Suppressor macrophage treated with lipopolysaccharide for 4 hours (primary cell): Measurements from ENCODE around the gene KCNIP1.
A peak's percentile ranks its signal among the peaks of the same experiment; 100 is the strongest.
"Not testable (repeated sequence)": the region's sequence is repeated elsewhere in the genome, so short reads cannot be mapped to it uniquely, and the experiment has no call there.

Source experiments
- DNase-seq: peaks from one replicate; pipeline ENCODE4 v3.0.0-alpha.2; 2020

Gene KCNIP1

DNA sequence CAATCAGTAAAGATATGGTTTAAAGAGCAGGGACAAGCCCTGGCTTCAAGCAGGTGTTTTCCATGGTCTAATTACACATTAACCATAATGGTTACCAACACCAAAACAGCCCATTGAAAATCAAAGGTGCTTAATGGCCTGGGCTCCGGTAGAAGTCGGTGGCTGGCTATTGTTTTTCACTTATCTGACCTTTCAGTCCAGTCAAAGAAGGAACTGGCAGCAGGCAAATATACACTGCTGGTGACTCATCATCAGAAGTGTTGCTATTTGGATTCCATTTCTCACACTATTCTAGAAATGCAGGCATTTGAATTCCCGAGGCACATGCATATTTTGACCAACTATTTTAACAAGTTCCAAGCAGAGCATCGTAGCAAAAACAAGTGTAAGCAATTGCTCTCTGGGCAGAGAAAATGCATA lies 253.4 kb downstream of the KCNIP1 start:
- peak; percentile 41 for DNase-seq

DNA sequence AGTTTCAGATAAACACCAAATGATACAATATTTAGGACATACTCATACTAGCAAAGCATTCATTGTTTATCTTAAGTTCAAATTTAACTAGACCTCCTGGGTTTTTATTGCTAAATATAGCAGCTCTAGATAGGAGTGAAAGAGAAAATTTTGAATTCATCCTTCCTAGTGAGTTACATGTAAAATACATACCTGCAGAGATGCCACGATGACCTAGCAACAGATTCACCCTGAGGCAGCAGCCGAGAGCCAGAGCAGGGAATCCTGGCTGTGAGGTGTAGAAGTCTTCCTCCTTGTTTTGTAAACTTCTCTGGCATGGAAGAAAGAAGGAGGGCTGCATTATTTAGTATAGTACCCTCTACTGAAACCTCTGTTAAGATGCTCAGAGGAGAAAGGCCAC lies 253.8 kb downstream of the KCNIP1 start:
- DNase-seq, result no peak

DNA sequence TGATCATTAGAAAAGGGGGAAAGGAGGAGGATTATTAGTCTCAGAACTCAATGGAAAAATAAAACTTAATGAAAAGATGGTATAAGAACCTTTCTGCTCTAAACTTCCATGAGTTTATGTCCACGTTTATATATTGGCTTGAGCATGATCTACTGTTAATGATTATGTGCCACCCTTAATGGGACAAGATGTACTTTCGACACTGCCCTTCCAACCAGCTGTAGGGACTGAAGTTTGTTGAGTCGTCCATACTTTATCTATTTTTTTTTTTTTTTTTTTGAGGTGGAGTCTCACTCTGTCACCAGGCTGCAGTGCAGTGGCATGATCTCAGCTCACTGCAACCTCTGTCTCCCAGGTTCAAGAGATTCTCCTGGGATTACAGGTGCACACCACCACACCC lies 254.7 kb downstream of the KCNIP1 start:
- DNase-seq, result no peak

DNA sequence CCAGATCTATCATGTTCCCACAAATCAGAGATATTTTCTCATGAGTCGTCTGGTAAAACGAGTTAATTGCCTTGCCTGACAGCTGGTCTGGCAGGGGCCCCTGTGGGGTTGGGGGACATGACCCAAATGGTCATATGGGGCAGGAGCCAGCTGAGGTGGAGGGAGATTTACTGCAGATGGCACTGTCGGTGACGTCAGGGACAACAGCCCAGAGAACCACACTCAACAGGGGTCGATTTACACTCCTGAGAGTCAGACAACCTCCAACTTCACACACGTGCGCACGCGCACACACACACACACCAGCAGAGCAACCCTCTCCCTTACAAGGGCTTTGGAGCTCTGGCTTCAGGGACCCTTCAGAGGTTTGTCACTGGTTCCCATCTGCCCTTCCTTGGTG lies 256.3 kb downstream of the KCNIP1 start:
- DNase-seq, result no peak

DNA sequence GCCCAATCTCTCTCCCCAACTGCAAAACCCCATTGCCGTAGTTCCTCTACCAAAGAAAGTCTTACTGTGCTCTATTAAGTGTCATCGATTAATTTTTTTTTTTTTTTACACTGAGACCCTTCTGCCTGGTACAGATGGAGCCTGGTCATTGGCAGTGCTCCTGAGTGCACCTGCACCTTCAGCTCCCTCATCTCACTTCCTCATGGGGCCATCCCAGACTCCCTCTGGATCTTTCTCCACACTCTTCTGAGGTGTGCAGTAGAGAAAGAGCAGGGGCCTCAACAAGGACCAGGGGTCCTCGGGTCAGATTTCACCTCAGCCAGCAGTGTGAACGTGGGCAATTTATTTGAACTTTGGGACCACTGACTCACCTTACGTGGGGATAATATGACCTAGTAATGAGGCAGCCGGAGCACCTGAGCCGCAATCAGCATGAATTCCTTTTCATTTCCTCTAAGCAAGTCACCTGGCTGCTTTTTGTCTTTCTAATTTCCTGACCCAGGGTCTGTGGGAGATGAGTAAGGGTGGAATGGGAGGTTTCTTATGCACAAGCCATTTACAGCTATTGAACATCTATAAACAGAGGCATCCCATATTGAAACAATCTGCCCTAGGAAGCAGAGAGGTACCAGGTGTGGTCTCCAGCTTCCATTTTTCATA lies 257.4 kb downstream of the KCNIP1 start:
- no peak for DNase-seq

DNA sequence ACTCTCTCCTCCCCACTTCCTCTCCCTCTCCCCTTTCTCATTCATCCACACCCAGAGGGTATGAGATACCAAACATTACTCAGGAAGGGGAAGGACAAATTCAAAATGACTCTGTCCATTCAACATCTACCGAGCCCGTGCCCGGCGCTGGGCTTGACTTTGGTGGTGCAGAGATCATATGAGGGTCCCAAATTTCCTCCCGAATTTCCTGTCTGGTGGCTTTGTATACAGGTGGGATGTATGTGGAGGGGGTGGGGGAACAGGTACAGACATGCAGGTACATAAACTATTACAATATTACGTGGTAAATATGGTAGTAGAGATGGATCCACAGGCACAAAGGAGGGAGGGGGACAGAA lies 257.9 kb downstream of the KCNIP1 start:
- no peak for DNase-seq

DNA sequence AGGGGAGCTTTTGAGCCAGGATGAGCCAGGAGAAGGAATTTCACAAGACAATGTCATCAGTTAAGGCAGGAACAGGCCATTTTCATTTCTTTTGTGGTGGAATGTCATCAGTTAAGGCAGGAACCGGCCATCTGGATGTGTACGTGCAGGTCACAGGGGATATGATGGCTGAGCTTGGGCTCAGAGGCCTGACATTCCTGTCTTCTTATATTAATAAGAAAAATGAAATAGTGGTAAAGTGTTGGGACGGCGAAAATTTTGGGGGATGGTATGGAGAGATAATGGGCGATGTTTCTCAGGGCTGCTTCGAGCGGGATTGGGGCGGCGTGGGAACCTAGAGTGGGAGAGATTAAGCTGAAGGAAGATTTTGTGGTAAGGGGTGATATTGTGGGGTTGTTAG lies 258.5 kb downstream of the KCNIP1 start:
- not testable (repeated sequence) for DNase-seq

DNA sequence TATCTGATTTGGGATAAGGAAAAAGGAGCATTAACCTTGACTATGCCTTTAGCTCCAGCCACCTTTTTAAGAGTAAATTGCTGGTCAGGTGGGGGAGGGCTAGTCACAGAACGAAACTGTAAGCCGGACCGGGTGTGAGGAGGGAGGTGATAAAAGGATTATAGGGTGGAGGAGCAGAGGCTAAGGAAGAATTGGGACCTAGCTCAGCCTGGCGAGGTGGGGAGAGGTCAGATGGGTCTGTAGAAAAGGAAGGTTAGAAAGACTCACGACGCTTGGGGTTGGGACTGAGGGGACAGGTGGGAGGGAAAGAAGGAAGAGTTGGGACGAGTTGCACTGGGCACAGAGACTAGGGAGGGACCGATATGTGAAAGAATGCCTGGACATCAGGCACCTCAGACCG lies 262.0 kb downstream of the KCNIP1 start:
- DNase-seq, result not testable (repeated sequence)

DNA sequence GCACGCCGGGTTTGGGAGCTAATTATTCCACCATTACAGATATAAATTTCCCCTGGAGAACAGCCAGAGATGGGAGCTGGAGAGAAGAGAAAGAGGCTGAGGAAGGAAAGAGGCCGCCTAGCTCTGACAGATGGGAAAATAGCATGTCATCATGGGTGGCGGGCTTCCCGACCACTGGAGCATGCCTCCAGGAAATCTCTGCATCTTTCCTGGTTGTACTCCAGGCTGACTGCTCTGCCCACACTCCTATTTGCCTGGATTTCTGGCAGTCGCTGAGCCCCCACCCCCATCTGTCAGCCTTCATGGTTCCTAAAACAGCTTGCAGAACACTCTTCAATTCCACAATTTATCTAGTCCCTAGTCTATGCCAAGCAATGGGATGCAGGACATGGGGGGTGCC lies 265.4 kb downstream of the KCNIP1 start:
- DNase-seq, result no peak

DNA sequence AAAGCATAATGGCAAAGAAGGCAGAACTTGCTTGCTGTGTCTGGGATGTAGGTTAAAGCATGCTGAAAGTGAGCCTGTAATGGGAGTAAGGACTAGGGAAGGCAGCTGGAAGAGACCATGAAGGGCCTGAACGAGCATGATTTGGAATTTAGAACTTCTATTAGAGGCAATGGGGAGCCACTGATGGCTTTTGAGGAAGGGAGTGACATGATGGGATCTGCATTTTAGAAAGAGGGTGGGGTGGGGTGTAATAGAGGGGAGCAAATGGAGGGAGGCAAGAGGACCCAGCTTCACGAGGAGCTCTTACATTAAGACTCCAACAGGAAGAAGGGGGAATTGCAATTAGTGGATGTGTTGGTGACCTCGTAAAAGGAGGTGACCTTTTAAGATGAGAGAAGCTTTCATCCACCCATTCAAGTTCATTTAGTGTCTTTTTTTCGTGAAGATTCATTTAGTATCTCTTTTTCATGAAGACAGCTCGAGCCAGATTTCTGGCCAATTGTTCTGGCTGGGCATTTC lies 266.1 kb downstream of the KCNIP1 start:
- no peak for DNase-seq

DNA sequence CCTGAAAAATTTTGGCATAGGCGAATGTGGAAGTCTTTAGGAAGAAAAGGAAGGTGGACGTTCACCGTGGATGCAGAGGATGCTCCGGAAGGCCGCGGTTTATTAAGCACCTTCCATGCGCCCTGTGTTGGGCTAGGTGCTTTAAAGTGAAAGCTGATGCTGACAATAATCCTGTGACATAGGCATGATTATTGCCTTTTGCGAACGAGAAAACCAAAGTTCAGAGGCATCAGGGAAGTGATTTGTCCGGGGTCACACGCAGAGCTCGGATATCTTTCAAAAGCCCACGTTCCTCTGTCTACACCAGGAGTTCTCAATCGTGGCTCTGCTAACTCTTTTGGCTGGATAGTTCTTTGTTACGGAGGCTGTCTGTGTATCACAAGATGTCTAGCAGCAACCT lies 267.7 kb downstream of the KCNIP1 start:
- no peak for DNase-seq

DNA sequence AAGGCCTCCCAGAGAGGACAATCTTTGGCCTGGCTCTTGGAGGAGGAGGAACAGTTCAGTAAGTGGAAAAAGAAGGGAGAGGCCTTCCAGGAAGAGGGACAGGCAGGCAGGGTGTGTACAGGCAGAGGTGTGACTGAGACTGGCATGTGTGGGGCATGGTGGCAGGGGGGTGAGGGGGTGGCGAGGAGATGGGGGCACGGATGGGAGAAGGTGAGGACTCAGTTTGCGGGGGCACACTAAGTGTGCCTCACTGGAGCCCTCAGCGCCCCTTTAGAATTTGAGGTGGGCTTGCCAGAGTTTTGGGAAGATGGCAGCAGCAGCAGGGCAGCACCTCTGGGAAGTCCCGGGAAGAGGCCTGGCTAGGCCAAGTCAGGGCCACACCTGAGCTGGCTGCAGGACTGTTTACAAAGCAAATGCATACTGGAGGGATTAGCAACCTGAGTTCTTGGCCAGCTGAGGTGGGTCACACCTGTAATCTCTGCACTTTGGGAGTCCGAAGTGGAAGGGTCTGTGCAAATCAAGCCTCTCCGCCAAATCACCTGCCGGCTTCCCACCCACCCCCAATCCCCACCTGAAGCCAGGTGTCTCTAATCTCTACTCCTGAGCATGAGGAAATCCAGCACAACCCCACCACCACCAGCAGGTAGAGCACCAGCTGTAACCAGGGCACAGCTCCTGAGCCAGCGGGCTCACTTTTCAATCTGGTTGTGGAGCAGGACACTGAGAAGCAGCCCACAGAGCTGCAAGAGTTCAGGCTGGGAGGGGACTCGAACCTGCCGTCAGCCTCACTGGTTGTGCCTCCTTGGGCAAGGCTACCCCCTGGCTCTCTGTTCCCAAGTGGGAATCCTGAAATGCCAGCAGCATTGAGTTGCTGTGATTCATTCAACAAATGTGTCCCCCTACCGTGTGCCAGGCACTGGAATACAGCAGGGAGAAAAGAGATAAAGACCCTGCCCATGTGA lies 269.5 kb downstream of the KCNIP1 start:
- no peak for DNase-seq

DNA sequence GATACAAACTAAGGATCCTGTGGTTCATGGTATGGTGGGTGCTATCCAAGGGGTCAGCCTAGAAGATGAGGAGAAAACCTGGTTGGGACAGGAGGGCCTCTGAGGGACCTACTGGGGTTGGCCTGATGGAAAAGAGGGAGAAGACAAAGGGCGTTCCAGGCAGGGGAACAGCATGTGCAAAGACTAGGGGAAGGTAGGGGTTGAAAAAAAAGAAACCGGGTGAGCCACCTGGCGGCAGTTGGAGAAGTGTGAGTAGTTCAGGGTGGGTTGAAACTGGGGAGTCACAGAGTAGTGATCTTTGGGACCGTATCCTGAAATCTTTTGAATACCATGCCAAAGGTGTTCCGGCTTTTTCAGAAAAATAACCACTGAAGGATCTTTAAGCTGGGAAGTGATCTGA lies 271.0 kb downstream of the KCNIP1 start:
- DNase-seq, result no peak

DNA sequence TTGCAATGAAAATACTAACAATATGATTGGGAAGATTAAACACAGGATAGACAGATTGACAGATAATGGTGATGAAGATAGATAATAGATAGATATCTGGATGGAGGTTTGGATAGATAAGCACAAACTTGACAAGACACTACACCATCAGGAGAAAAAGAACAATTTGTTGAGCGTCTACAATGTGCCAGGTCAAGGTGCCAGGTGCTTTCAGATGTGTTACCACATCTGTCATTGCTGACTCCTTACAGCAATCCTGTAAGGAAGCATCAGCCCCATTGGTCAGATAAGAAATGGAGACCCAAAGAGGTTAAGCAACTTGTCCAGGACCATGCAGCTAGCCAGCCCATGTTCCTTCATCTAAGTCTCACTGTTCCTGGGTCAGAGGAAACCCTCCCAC lies 278.1 kb downstream of the KCNIP1 start:
- no peak for DNase-seq

DNA sequence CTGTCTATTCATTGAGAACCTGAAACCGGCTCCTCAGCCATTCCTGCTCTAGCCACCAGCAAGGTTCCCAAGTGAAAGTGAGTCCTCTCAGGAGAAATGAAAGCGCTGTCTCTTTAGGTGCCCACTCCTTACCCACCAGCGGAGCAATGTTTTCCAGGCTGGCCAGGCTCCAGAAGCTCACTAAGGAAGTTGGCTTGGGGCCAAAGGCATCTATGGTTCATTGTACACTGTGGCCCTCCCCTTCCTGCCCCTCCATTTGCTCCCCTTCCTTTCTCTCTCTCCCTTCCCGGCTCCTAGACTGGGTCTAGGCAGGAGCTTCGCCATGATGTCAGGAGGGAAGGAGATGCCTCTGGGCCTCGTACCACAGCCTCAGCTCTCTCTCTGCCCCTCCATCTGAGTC lies 278.6 kb downstream of the KCNIP1 start:
- no peak for DNase-seq

DNA sequence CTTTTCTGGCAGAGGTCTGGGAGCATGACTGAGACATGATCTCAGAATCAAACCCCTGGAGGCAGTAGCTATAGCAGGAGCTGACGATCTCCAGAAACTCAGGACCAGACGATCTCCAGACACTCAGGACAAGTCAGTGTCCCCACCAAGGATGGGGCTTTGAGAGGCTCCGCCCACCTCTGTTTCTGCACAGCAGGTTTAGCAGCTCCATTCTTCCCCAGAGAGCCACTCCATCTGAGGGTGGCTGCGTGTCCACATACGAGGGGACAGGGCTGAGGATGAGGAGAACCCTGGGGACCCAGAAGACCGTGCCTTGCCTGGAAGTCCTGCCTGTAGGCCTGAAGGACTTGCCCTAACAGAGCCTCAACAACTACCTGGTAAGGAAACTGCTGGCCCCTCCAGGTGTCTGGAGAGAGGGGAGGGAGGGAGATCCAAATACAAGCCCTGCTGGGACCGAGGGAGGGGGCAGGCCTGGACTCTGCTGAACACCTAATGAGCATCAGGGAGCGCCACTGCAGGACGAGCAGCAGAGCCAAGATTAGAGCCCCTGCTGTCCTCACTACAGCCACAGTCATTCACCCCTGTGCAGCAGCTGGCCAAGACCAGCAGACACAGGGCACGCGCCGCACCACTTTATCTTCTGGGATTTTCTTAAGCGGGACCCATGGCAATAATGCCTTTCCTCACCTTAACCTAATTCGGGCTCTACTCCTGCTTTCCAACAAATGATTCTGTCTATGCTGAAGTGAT lies 279.9 kb downstream of the KCNIP1 start, which contains the start of gene GABRP:
Gene GABRP, plus strand, starts transcription at position 228 of the 750 bp plus-strand sequence. CDS start 4,891 bp downstream, outside the sequence.
- DNase-seq, result no peak

DNA sequence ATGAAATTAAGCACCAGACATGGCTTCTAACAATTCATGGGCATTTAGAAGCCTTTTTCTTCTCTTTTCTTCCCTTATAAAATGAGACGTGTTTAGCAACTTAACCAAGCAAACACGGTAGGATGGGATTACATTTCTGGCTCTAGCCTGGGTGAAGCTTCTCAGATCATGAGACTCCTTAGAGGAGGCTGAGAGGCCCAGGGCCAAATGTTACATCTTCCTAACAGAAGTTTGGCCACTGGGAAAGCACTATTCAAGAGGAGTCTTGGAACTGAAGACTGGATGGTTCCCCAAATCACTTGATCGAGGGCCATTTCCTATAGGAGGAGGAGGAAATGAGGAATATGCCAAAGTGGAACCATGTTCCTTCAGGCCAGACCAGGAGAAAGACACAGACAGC lies 281.6 kb downstream of the KCNIP1 start:
- DNase-seq, result no peak
